ENCODE results near the gene PCDHA2.

- TF ChIP-seq CTCF (IDR thresholded peaks at IDR 0.05; ENCODE audit: insufficient read depth, low read length, poor library complexity, severe bottlenecking) (no peak), EZH2phosphoT487 (conservative IDR thresholded peaks at IDR 0.05; ENCODE audit: low read length) (no peak)
These were observed 27.6 kb downstream of the PCDHA2 start for GRCh38 chr5:140822281-140822629.
